ENCODE results near the gene CFAP20. TPM values are rescaled to one million over a fixed set of nuclear protein-coding genes. Genes with fewer than 3 reads are reported as not detected.

Gene CFAP20
- total RNA-seq (2021) = 35.9 and 49.6 TPM in 2 replicates
- Bru-seq, nascent RNA = percentile 83 among the genes with signal in this experiment
- percentile 70 among the genes with signal in this experiment for BruChase-seq, experiment 1, labeled RNA remaining after a 2-hour chase
- percentile 85 among the genes with signal in this experiment for BruChase-seq, experiment 2, labeled RNA remaining after a 6-hour chase
- long read RNA-seq, transcript CFAP20-201 (6 exons, 1,354 nt) = major isoform, 138 of 144 reads
- long read RNA-seq, partial matches to known transcripts = 0 of 144 reads
- long read RNA-seq, other reads (novel, unspliced or antisense) = 6 of 144 reads

DNA sequence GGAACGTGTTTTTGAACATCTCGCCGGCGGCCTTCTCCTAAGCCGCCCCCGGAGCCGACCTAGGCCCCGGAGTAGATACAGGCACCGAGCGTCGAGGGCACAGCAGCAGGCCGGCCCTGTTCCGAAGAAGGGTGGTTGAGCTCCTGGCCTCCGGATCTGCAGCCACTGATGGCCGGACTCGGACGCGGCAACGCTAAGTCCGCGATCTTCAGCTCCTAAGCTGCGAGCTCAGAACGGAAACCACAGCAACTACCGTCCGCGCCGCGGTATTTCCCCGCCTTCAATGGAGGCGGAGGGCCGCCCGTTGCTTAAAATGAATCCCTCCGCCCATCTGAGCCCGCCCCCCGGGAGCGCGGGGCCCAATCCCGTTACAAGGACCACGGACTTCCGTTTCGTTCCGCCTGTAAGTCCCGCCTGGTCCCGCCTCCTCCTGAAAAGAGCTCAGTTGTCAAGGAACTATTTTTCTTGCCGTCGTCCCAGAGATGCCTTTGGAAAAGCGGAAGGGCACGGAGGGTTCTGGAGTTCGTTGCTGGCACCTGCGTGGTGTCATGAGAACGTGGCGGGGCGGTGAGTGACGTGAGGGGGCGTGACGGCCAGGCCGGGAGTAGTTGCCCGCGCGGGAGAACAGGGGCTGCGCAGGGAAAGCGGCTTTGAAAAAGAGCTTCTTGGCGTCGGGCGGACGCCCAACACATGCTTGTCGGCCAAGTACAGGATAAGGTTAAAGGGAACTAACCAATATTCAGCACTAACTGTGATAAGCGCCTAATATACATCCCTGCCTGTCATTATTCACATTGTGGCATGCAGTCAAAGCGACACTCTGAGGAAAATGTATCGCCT is at the start of gene CFAP20:
Gene CFAP20, minus strand, starts transcription at position 285 of the 840 bp plus-strand sequence. Its CDS starts 266 bp downstream, at position 19.
- TF ChIP-seq, protein P1, sequence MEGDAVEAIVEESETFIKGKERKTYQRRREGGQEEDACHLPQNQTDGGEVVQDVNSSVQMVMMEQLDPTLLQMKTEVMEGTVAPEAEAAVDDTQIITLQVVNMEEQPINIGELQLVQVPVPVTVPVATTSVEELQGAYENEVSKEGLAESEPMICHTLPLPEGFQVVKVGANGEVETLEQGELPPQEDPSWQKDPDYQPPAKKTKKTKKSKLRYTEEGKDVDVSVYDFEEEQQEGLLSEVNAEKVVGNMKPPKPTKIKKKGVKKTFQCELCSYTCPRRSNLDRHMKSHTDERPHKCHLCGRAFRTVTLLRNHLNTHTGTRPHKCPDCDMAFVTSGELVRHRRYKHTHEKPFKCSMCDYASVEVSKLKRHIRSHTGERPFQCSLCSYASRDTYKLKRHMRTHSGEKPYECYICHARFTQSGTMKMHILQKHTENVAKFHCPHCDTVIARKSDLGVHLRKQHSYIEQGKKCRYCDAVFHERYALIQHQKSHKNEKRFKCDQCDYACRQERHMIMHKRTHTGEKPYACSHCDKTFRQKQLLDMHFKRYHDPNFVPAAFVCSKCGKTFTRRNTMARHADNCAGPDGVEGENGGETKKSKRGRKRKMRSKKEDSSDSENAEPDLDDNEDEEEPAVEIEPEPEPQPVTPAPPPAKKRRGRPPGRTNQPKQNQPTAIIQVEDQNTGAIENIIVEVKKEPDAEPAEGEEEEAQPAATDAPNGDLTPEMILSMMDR (conservative IDR thresholded peaks at IDR 0.05) = no peak
- TF ChIP-seq EZH2 (IDR thresholded peaks at IDR 0.05; ENCODE audit: low read depth) = no peak
- Histone ChIP-seq H3K4me3 (peak within 1 kb of the TSS; percentile 88), H4K20me1 (ENCODE audit: insufficient read depth) (peaks cover 38% of the 10 kb centered on the region), H3K9me3 (ENCODE audit: insufficient read depth, low read depth) (no peaks in the 10 kb centered on the region), H3K4me1 (replicated peaks; ENCODE audit: insufficient read depth) (peaks cover 34% of the 10 kb centered on the region), H3K27ac (peak within 1 kb of the TSS; percentile 57), H3K79me2 (ENCODE audit: low read depth) (peaks cover 47% of the 10 kb centered on the region), H3F3A (ENCODE audit: insufficient read depth, low read depth) (peaks cover 6% of the 10 kb centered on the region; the same call in 1 of the 2 replicates), H3K36me3 (ENCODE audit: low read depth) (no peaks in the 10 kb centered on the region), H3K27me3 (ENCODE audit: insufficient read depth, low read depth) (no peaks in the 10 kb centered on the region), H2AFZ (peak within 1 kb of the TSS; percentile 93), H3K4me2 (peak within 1 kb of the TSS; percentile 100), H3K9me2 (ENCODE audit: insufficient read depth) (no peaks in the 10 kb centered on the region)
- peak; percentile 98 to 99 for DNase-seq
- BruUV-seq (replicated peaks) = no TSS peak
- intact Hi-C loops (cut with micrococcal nuclease; ENCODE audit: unreplicated experiment) = loop anchor here (1.0 to 10.0 kb wide), 2 partner anchors 104 to 235 kb away; partner anchors contain the start of gene MMP15
- ChIA-PET POLR2A (ENCODE audit: unreplicated experiment) (interaction anchor here (0.5 to 0.7 kb wide), 7 partner anchors 22 to 281 kb away, joined by 3 to 15 read pairs (median 5); no protein-coding TSS in a partner anchor), CTCF (interaction anchor here (0.6 to 1.0 kb wide), 5 partner anchors 15 to 128 kb away, joined by 3 to 4 read pairs (median 3); no protein-coding TSS in a partner anchor)

DNA sequence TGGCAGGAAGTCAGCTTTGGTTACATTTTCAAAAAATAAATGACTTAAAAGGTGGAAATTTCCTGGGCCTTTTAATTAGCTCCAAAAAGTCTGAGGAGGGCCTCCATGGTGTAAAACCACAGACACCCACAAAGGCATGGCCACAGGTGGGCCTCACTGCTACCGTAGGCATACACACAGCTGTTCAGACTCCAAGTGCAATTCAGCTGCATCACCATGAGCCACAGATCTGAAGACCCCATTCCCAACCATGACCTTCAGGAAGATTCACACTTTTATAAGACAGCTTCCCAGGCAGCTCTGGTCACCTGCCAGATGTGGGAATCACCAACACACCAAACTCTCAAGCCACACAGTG is 48.2 kb upstream of the CFAP20 start:
- peaks cover 5% of the 10 kb centered on the region; the same call in 1 of the 2 replicates for H3K79me2 ChIP-seq (ENCODE audit: low read depth)
- BruUV-seq (replicated peaks) = no TSS peak
- H3K4me2 ChIP-seq = no peak overlapping the region
- DNase-seq = no peak
- no peaks in the 10 kb centered on the region for H3K9me2 ChIP-seq (ENCODE audit: insufficient read depth)
- H3K9me3 ChIP-seq (ENCODE audit: insufficient read depth, low read depth) = no peaks in the 10 kb centered on the region
- peaks cover 25% of the 10 kb centered on the region for H3K36me3 ChIP-seq (ENCODE audit: low read depth)
- H3K4me1 ChIP-seq (replicated peaks; ENCODE audit: insufficient read depth) = no peaks in the 10 kb centered on the region
- CTCF ChIA-PET = no interaction called here
- no peak overlapping the region for H2AFZ ChIP-seq
- no peak overlapping the region; the same call in 1 of the 2 replicates for H3K27ac ChIP-seq
- peaks cover 7% of the 10 kb centered on the region; the same call in 1 of the 2 replicates for H4K20me1 ChIP-seq (ENCODE audit: insufficient read depth)
- POLR2A ChIA-PET (ENCODE audit: unreplicated experiment) = no interaction called here
- intact Hi-C loops (cut with micrococcal nuclease; ENCODE audit: unreplicated experiment) = no loop called here
- H3F3A ChIP-seq (ENCODE audit: insufficient read depth, low read depth) = no peaks in the 10 kb centered on the region
- TF ChIP-seq EZH2 (IDR thresholded peaks at IDR 0.05; ENCODE audit: low read depth) = no peak
- TF ChIP-seq, protein P1 (conservative IDR thresholded peaks at IDR 0.05) = no peak
- H3K4me3 ChIP-seq = no peak overlapping the region
- H3K27me3 ChIP-seq (ENCODE audit: insufficient read depth, low read depth) = no peaks in the 10 kb centered on the region

DNA sequence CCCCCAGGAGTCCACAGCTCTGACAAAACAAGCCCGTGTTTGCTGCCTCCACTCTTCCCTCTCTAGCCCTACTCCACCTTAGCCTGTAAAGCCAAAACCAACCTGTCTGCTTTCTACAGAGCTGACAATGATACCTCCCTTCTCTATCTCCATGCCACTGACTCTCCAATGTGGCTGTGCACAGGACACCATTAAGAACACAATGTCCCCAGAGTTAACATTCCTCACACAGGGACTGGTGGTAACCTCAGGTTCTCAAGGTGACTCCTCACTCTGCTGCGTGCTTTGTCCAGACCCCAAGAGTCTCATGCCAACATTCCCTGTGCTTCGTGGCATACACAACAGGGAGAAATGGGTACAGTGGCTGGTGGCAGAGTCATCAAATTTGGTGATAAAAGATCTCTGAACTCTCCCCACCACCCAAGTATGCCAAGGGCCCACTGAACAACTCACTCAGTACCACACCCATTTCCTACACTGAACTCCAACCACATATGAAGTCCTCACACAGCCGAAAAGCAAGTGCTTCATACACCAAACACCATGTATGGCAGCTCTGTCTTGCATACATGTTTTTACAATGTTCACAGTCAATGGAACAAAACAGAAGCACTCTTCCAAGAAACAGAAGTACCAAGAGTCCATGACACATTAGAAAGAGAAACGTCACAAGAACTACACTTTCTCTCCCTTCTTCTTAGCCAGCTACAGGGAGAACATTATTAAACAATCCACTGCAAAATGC is 47.6 kb upstream of the CFAP20 start:
- Histone ChIP-seq H3K36me3 (ENCODE audit: low read depth) (peaks cover 22% of the 10 kb centered on the region), H2AFZ (no peak overlapping the region), H3K27me3 (ENCODE audit: insufficient read depth, low read depth) (no peaks in the 10 kb centered on the region), H3K4me1 (replicated peaks; ENCODE audit: insufficient read depth) (no peaks in the 10 kb centered on the region), H3F3A (ENCODE audit: insufficient read depth, low read depth) (no peaks in the 10 kb centered on the region), H3K4me3 (no peak overlapping the region), H3K9me2 (ENCODE audit: insufficient read depth) (no peaks in the 10 kb centered on the region), H3K9me3 (ENCODE audit: insufficient read depth, low read depth) (no peaks in the 10 kb centered on the region), H3K27ac (no peak overlapping the region), H3K4me2 (no peak overlapping the region), H3K79me2 (ENCODE audit: low read depth) (peaks cover 5% of the 10 kb centered on the region; the same call in 1 of the 2 replicates), H4K20me1 (ENCODE audit: insufficient read depth) (peaks cover 7% of the 10 kb centered on the region; the same call in 1 of the 2 replicates)
- ChIA-PET POLR2A (ENCODE audit: unreplicated experiment) (no interaction called here), CTCF (no interaction called here)
- TF ChIP-seq, protein P1 (conservative IDR thresholded peaks at IDR 0.05) = no peak
- no peak for TF ChIP-seq EZH2 (IDR thresholded peaks at IDR 0.05; ENCODE audit: low read depth)
- DNase-seq = no peak
- no TSS peak for BruUV-seq (replicated peaks)
- intact Hi-C loops (cut with micrococcal nuclease; ENCODE audit: unreplicated experiment) = no loop called here

Measured in PC-9 (cell line).